ENCODE measurements around the gene NTRK1. TPM values are rescaled to one million over a fixed set of nuclear protein-coding genes. Genes with fewer than 3 reads are reported as not detected.

Gene NTRK1
- total RNA-seq, 1 experiment from 2014 or later: 0.81 TPM

DNA sequence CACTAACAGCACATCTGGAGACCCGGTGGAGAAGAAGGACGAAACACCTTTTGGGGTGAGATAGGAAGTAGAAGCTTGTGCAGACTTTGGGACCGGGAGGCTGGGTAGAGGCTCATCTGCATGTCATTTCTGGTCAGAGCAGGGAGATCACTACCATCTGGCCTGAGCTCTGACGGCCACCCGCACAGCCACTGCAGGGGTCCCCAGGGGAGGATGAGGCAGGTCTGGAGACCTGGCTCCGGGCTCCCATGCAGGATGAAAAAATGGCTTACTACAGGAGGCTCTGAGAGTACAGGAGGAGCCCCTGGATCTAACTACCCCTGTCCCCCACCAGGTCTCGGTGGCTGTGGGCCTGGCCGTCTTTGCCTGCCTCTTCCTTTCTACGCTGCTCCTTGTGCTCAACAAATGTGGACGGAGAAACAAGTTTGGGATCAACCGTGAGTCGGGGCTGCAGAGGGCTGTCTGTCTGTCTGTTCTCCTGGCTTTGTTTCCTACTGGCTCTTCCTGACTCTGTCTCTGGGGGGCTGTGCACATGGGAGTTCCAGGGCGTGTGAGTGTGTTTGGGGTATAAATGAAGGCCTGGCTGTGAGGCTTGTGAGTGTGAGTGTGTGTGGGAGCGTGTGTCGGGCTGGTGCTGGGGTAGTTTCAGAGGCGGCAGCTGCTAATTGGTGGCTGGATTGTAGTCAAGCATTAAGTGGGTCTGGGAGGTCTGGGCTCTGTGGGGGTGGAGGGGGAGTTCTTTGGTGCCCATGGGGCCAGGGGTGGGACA lies 14.1 kb downstream of the NTRK1 start:
- no peak for DNase-seq (ENCODE audit: low spot score)
- in situ Hi-C loops (cut with HindIII; ENCODE audit: low sequenced_read_pairs): no loop called here

DNA sequence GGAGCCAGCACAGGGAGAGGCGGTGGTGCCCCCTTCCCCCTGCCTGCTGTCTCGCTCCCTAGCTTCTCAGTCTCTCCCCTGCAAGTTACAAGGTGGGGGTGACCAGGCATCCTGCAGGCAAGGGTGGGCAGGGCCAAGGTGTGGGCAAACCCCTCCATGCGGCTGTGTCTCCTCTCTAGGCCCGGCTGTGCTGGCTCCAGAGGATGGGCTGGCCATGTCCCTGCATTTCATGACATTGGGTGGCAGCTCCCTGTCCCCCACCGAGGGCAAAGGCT lies 14.6 kb downstream of the NTRK1 start:
- DNase-seq (ENCODE audit: low spot score): no peak
- in situ Hi-C loops (cut with HindIII; ENCODE audit: low sequenced_read_pairs): no loop called here

DNA sequence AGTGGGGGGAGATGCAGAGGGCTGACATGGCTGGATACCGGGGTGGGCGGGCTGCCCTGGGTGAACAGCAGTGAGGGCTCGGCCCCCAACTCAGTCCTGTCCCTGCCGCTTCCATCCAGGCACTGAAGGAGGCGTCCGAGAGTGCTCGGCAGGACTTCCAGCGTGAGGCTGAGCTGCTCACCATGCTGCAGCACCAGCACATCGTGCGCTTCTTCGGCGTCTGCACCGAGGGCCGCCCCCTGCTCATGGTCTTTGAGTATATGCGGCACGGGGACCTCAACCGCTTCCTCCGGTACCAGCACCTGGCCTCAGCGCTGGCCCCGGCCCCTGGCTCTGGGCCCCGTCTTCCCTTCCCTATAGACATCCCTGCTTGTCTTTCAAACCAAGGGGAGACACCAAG lies 15.6 kb downstream of the NTRK1 start:
- in situ Hi-C loops (cut with HindIII; ENCODE audit: low sequenced_read_pairs): no loop called here
- DNase-seq (ENCODE audit: low spot score): no peak

DNA sequence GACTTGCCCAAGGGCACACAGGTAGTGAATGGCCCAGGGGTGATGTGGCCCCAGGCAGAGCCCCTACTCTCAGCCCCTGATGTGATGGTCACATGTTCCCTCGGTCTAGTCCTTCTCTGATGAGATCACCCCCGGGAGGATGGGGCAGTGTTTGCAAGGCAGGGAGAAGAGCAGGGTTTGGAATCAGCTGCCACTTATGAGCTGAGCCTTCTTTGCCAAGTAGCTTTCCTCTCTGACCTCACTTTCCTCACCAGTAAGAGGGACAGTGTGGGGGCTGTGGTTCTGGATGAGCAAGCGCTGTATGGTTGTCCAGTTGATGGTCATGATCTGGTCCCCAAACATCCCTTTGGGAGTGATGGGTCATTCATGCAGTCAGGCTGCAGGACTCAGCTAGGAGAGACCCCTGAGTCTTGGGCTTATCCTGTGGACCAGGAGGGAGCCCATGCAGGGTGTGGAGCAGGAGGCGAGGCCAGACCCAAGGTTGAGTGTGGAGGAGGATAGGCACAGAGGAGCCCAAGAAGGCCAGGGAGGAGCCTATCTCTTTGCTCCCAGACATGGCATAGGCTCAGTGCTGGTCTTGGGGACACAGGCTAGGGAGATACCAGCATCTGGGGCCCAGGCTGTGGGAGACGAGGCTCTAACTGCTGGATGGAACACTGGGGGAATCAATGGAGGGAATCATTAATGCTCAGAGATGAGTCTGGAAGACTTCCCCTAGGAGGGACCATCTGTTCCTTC lies 16.9 kb downstream of the NTRK1 start:
- in situ Hi-C loops (cut with HindIII; ENCODE audit: low sequenced_read_pairs): no loop called here
- DNase-seq (ENCODE audit: low spot score): no peak

DNA sequence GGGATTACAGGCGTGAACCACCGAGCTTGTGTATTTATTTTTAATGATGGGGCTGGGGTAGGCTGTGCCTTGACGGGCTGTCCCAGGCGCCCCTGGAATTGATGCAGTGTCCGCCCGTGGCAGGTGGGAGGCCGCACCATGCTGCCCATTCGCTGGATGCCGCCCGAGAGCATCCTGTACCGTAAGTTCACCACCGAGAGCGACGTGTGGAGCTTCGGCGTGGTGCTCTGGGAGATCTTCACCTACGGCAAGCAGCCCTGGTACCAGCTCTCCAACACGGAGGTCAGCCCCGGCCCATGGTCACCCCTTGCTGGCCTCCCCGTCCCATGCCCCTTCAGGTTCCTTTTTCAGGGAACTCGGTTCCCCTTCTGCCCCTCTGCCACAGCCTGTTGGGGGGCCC lies 19.2 kb downstream of the NTRK1 start:
- DNase-seq (ENCODE audit: low spot score): no peak
- in situ Hi-C loops (cut with HindIII; ENCODE audit: low sequenced_read_pairs): no loop called here

DNA sequence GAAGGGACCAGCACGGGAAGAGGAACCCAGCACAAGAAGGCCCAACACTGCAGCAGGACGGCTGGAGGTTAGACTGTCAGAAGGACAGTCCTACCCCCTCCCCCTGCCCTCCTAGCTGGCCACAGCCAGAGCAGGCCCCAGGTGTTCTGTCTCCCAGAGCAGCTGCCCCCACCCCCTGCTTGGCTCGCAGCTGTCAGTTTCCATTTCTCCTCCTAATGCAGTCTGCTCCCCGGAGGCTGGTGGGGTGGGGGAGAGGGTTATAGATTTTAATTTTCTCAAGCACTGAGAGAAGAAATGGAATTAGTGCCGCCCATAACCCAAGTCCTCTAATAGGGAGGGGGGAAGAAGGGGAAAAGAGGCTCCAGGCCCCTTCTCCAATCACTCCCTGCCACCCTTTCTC lies 19.8 kb downstream of the NTRK1 start:
- in situ Hi-C loops (cut with HindIII; ENCODE audit: low sequenced_read_pairs): no loop called here
- DNase-seq (ENCODE audit: low spot score): no peak

DNA sequence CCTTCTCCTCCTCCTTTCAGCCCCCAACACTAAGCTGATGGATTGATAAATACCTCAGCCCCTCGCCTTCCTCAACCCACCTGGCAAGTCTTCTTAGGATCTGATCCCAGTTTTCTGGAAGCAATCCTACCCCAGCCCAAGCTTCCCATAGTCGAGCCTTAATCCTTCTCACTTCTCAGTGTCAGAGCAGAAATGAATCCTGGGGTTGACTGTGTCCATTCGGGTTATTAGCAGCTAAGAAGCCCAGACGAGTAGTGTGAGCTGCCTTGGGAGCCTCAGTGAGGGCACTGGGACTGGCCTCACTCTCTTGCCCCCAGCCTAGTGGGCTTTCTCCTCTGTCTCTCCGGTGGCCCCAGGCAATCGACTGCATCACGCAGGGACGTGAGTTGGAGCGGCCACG lies 20.4 kb downstream of the NTRK1 start:
- in situ Hi-C loops (cut with HindIII; ENCODE audit: low sequenced_read_pairs): no loop called here
- DNase-seq (ENCODE audit: low spot score): no peak

DNA sequence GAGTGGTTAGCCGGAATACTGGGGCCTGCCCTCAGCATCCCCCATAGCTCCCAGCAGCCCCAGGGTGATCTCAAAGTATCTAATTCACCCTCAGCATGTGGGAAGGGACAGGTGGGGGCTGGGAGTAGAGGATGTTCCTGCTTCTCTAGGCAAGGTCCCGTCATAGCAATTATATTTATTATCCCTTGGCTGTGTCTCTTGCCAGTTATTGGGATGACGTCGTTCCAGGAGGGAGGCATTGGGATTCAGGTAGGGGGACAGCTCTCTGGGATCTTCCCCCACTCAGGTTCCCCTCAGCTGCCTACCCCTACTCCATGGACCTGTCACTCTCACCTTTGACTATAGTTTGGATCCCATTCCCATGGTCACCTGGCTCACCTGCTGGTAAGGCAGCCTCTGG lies 21.0 kb downstream of the NTRK1 start:
- DNase-seq (ENCODE audit: low spot score): no peak
- in situ Hi-C loops (cut with HindIII; ENCODE audit: low sequenced_read_pairs): no loop called here

DNA sequence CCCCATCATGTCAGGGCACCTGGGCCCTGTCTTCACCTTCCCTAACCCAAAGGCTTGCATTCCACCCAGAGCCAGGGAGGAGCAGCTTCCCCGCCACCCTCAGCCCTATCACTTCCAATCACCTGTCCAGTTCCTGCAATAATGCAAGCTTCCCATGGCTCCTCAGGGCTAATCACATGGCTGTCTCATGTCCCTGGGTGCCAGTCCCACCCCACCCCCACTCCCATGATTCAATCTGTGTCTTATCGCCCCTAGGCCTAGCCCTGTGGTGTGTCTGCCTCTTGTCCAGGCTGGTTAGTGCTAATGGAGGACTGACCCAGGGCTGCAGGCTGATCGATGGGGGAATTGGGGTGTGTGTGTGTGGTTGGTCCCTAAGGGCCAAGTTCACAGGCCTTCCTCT lies 21.9 kb downstream of the NTRK1 start:
- in situ Hi-C loops (cut with HindIII; ENCODE audit: low sequenced_read_pairs): no loop called here
- no peak for DNase-seq (ENCODE audit: low spot score)

DNA sequence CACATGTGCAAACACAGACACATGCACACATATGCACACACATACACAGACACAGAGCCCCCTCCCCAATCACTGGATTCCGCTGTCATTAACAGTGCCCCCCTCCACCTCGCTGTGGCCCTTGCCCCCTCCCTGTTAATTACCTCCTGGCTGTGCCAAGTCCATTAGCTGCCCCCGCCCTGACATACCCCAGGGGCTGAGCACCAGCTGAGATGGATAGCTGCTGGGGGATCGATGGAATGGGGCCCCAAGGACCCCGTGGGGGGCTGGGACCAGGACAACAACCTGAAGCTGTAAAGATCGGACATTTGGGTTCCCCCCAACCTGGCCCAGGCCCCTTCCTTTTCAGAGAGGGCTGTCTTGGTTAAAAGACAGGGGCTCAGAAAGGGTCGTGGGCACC lies 23.3 kb downstream of the NTRK1 start:
- in situ Hi-C loops (cut with HindIII; ENCODE audit: low sequenced_read_pairs): no loop called here
- DNase-seq (ENCODE audit: low spot score): no peak

DNA sequence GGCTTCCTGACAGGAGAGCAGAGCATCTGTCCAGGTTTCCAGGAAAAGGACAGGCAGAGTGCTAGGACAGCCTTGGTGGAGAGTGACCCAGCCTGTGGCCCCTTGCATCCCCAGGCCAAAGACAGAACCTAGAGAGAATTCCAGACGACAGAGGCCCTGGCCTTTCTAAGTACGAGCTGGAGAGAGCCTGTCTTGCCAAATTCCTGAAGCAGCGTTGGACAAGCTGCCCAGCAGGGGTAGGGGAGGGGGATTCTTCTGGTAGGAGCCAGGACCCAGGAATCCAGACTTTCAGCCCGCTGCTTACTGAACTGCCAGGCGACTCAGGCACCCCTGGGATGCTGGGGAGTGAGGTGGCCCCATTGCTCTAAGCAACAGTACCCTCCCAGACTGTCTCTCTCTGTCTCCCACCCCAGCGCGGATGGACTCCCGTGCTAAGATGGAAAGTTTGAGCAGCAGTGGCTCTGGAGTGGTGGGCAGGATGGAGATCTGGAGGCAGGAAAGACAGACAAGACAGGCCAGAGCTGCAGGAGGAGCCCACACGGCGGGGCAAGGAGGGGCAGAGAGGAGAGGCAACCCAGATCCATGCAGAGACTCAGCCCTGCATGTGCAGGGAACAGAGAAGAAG lies 24.0 kb downstream of the NTRK1 start:
- DNase-seq (ENCODE audit: low spot score): no peak

DNA sequence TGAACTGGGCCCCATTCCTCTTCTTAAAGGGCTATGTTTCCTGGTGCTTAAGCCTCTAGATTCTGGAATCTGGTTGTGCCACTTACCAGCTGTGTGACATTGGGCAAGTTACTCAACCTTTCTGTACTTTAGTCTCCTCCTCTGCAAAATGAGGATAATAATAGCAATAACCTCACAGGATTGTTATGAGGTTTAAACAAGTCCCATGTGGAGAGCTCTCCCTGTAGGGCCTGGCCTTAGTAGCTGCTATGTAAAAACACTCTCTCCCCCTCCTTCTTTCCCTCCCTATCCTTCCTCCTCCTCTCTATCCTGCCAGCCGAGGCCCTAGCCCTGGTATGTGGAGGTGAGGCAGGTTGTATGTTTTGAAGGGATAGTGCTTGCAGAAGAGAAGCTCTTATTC lies 24.6 kb downstream of the NTRK1 start:
- in situ Hi-C loops (cut with HindIII; ENCODE audit: low sequenced_read_pairs): no loop called here
- no peak for DNase-seq (ENCODE audit: low spot score)

More for the DNA sequence above, 24.0 kb downstream of the NTRK1 start:
- in situ Hi-C loops (cut with HindIII; ENCODE audit: low sequenced_read_pairs): no loop called here

DNA sequence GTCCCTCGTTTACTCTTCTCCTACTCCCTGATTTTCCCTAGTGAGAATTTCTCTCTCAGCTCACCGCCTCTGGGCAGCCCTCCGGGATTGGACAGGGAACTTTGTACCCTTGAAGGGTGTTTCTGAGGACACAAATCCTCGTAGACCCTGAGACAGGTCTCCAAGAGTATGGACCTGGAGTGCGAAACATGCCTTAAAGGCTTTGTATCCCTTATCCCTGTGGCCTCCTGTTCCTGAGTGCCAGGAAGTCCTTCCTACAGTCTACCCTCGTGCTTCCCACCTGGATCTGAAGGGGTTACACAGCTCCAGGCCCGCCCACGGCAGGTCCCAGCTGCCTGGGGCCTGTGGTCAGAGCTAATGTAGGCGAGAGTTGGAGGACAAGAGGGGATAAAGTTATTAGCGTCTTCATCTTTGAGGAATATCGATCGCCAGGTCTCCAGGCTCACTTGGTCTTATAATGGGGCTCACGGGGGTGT lies 25.3 kb downstream of the NTRK1 start:
- in situ Hi-C loops (cut with HindIII; ENCODE audit: low sequenced_read_pairs): no loop called here

DNA sequence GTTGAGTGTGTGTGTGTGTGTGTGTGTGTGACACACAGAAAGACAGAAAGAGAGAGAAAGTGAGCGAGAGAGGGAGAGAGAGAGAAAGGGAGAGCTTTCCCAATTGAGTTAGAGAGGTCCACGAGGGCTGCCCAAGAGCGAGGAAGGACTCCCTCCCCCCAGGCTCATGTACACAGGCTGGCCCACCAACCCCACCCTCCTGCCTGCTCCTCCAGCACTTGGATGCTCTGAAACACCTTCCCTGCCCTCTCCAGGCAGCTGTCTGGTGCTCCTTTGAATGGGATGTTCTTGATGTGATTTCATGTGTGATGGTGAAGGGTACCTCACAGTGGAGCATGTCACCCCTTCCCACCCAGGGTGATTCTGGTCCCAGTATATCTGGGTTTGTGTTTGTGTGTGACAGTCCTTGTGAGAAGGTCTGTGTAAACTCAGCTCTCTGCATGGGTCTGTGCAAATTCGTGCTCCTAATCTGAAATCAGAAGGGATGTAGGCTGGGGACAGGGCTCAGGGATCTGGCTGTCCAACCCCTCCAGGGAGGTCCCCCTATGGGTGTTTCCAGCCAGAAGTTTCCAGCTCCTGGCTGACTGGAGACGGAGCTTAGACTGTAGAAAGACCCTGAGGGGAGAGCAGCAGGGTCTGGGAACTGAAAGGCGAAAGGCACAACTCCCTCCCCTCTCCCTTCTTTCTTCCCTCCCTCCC lies 26.1 kb downstream of the NTRK1 start:
- in situ Hi-C loops (cut with HindIII; ENCODE audit: low sequenced_read_pairs): no loop called here
- no peak for DNase-seq (ENCODE audit: low spot score)

More for the DNA sequence above, 25.3 kb downstream of the NTRK1 start:
- no peak for DNase-seq (ENCODE audit: low spot score)

DNA sequence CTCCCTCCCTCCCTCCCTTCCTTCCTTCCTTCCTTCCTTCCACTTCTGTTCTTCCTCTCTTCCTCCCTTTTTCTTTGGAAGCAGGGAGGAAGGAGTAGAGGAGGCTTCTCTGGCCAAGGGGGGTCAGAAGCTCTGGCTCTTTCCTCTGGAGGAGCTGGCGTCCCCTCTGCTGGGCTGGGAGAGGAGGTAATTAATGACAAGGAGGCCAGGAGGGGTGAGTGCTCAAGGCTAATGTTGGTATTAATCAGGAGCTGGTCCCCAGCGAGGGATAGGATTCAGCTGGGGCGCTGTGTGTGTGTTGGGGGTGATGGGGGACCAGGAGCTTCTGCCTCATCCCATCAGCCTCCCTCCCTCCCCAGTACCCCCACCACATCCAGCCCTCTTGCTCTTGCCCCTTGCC lies 26.7 kb downstream of the NTRK1 start:
- DNase-seq (ENCODE audit: low spot score): no peak
- in situ Hi-C loops (cut with HindIII; ENCODE audit: low sequenced_read_pairs): no loop called here

DNA sequence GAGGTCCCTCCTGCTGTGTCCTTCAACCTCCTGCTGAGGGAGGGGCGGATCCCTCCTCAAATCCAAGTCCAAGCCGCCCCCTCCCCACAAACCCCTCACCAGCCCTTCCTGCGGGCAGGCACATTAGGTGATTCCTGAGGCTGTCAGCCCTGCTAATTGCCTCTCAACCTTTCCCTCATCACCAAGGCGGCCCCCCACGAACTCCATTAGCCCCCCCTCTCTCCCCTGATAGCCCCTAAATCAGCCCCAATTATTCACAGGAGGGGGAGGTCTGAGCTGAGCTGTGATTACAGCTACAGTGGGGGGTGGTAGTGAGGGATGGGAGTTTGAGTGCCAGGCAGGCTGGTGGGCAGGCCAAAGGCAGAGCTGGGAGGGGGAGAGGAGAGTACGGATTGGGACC lies 27.1 kb downstream of the NTRK1 start:
- in situ Hi-C loops (cut with HindIII; ENCODE audit: low sequenced_read_pairs): no loop called here
- DNase-seq (ENCODE audit: low spot score): no peak

DNA sequence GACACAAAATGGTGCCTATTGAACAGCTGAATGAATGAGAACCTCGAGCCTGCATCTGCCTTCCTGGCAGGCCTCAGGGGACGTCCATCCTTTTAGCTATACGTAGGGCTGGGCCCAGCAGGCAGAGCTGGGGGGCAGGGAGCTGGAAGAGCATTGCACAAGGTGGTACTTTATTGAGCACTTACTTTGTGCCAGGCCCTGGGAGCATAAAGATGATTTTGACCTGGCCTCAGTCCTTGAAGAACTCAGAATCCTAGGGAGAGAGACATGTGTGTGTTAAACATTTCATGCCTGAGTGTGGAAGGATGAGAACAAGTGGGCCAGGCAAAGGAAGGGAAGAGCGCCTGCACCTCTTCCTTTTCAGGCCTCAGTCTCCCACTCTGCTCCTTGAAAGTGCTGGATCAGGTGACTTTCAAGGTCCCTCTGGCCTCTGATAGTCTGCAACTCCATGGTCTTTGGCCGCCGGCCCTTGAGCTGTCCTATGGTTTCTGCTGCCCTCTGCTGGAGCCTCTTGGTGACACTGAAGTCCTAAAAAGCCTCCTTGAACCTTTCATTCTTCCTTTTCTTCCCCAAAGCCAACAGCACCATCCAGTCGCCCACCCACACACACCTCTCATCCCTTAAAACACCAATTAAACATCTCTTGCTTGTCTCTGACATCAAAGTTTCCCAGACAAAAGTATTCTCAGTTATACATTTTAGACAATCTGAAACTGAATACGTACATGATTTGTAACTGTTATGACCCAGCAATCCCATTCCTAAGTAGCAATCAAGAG lies 29.3 kb downstream of the NTRK1 start:
- in situ Hi-C loops (cut with HindIII; ENCODE audit: low sequenced_read_pairs): no loop called here
- peak; percentile 82 for DNase-seq (ENCODE audit: low spot score)

DNA sequence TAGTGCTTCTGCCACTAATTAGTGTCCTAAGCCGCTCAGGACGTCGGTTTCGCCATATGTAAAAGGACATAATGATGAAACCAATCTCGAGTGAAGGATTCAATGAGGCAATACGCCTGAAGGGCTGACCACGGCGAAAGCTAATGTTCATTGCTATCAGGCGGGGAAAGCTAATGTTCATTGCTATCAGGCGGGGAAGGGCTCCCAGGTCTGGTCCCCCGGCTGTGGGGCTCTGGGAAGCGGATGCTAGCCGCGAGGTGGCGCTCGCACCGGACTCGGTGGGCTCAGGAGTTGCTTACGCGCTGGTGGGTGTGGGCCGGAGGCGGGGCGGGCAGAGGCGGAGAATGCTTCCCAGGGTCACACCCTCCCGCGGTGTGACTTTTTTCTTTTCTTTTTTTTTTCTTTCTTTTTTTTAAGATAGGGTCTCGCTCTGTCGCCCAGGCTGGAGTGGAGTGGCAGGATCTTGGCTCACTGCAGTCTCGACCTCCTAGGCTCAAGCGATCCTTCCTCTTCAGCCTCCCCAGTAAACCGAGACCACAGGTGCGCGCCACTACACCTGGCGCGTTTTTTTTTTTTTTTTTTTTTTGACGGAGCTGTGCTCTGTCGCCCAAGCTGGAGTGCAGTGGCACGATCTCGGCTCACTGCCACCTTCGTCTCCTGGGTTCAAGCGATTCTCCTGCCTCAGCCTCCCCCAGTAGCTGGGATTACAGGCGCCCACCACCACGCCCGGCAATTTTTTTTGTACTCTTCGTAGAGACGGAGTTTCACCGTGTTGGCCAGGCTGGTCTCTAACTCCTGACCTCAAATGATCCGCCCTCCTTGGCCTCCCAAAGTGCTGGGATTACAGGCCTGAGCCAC lies 31.8 kb downstream of the NTRK1 start:
- in situ Hi-C loops (cut with HindIII; ENCODE audit: low sequenced_read_pairs): no loop called here

More for the DNA sequence above, 31.8 kb downstream of the NTRK1 start:
- DNase-seq (ENCODE audit: low spot score): peak; percentile 71

Measured in G401 (cell line).